ENCODE results near the gene PAF1. TPM values are rescaled to one million over a fixed set of nuclear protein-coding genes. Genes with fewer than 3 reads are reported as not detected.

The PAF1 gene
- total RNA-seq, 4 donors from 2014 or later: 30.8 to 48.3 (median 44.3) TPM

DNA sequence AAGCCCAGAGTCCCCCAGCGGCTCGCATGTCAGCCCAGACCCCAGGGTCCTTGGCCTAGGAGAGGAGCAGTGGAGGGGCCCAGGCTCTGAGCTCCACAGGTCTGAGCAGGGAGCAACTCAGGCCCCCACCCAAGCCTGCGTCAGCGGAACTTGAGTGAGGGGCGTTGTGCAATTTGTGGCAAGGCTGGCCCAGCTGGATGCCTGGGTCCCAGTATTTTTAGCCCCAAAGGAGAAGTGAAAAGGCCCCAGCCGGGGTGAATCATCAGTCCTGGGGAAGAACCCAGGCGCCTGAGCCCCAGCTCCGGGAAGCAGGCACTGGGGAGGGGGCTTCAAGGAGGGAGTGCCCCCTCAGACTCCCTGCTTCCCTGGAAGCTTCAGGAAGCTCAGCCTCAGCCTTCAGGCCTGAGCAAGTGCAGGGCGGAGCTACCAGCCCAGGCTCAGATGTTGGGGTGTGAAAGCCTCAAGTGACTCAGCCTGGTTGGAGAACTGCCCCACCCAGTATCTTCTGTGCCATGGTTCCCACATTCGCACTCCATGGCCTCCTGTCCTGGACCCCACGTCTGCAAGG is 7.5 kb upstream of the PAF1 start:
- Histone ChIP-seq H3K27me3 (no peaks in the 10 kb centered on the region), H3K27ac (peak overlapping the region; percentile 78 to 100 (median 96)), H3K4me3 (peak overlapping the region in 1 of 4 donors; percentile 21), H3K4me1 (peaks cover 0 to 70% (median 37%) of the 10 kb centered on the region in 4 donors), H3K36me3 (peaks cover 0 to 53% (median 0%) of the 10 kb centered on the region in 3 donors), H3K9me3 (no peaks in the 10 kb centered on the region)
- 73 to 80% methylated on average over 8 to 11 of the region's 11 CpGs for WGBS, 2 donors
- TF ChIP-seq, protein P1, sequence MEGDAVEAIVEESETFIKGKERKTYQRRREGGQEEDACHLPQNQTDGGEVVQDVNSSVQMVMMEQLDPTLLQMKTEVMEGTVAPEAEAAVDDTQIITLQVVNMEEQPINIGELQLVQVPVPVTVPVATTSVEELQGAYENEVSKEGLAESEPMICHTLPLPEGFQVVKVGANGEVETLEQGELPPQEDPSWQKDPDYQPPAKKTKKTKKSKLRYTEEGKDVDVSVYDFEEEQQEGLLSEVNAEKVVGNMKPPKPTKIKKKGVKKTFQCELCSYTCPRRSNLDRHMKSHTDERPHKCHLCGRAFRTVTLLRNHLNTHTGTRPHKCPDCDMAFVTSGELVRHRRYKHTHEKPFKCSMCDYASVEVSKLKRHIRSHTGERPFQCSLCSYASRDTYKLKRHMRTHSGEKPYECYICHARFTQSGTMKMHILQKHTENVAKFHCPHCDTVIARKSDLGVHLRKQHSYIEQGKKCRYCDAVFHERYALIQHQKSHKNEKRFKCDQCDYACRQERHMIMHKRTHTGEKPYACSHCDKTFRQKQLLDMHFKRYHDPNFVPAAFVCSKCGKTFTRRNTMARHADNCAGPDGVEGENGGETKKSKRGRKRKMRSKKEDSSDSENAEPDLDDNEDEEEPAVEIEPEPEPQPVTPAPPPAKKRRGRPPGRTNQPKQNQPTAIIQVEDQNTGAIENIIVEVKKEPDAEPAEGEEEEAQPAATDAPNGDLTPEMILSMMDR (IDR thresholded peaks at IDR 0.05): no peak
- TF ChIP-seq POLR2A (IDR thresholded peaks at IDR 0.05): peak in 1 of 2 donors; percentile 20
- TF ChIP-seq EP300 (IDR thresholded peaks at IDR 0.05): peak; percentile 75 to 78
- DNase-seq (ENCODE audit: low spot score in 2 of 2): peak; percentile 57 to 72

DNA sequence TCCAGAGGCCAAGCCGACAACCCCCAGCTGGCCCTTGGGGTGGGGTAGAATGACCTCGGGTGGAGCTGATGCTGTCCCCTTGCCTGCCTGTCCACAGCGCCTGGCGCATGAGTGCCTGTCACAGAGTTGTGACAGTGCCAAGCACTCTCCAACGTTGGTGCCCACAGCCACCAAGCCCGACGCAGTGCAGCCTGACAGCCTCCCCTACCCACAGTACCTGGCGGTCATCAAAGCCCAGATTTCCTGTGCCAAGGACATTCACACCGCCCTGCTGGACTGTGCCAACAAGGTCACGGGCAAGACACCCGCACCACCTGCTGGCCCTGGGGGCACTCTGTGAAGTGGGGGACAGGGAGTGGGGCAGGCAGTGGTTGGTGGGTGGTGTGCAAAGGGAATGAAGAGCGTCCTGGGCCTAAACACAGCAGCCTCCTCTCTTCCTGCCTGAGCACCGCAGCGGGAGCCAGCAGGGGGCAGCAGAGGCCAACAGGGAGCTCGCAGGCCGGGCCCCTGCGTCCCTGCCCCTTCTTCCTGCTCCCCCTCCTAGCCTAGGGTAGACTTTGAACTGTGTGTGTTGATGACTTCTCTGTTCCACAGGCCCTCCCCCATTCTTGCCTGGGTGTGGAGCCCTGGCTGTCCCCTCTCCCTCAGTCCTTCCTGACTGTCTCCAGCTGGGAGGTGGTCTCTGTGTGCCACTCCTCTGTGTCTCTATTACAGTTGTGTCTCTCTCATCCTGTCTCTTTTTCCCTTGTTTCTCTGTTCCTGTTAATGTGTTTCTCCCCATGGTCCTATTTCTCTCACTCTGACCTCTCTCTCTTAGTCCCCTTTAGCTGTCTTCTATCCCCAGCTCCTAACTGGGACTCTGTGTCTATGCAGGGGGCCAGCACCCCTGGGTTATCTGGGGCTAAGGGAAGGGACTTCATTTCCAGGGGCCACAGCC is 6.7 kb upstream of the PAF1 start:
- peaks cover 0 to 57% (median 0%) of the 10 kb centered on the region in 3 donors for H3K36me3 ChIP-seq
- peak overlapping the region in 1 of 4 donors; percentile 21 for H3K4me3 ChIP-seq
- H3K27me3 ChIP-seq: no peaks in the 10 kb centered on the region
- no peaks in the 10 kb centered on the region for H3K9me3 ChIP-seq
- WGBS, 2 donors: 7 to 23% methylated on average over 7 to 14 of the region's 17 CpGs
- DNase-seq (ENCODE audit: low spot score in 2 of 2): peak; percentile 88 to 95
- TF ChIP-seq, protein P1 (IDR thresholded peaks at IDR 0.05): peak; percentile 91 to 99 (median 97)
- TF ChIP-seq POLR2A (IDR thresholded peaks at IDR 0.05) (no peak), EP300 (IDR thresholded peaks at IDR 0.05) (peak in 1 of 2 donors; percentile 77)
- peaks cover 0 to 68% (median 34%) of the 10 kb centered on the region in 4 donors for H3K4me1 ChIP-seq
- H3K27ac ChIP-seq: peak overlapping the region; percentile 78 to 100 (median 96)

DNA sequence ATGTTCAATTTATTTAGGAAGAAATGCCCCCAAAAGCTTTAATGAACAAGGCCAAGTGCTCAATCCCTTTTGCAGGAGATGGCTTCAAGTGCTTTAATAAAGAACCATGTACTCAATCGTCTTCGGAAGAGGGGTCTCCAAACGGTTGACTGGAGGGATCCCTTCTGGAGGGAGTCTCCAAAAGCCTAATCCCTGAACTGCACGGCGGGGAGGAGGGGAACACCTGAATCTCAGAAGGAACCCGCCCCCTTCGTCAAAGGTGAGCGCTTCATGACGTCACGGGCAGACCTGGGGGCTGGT is 505 bp downstream of the PAF1 start:
- Histone ChIP-seq H3K36me3 (peaks cover 0 to 68% (median 24%) of the 10 kb centered on the region in 3 donors), H3K27me3 (no peaks in the 10 kb centered on the region), H3K9me3 (no peaks in the 10 kb centered on the region), H3K27ac (peak overlapping the region; percentile 99 to 100 (median 100)), H3K4me3 (peak overlapping the region; percentile 92 to 100 (median 98)), H3K4me1 (peaks cover 0 to 42% (median 20%) of the 10 kb centered on the region in 4 donors)
- DNase-seq (ENCODE audit: low spot score in 2 of 2): no peak
- TF ChIP-seq POLR2A (IDR thresholded peaks at IDR 0.05): no peak
- TF ChIP-seq EP300 (IDR thresholded peaks at IDR 0.05): no peak
- TF ChIP-seq, protein P1 (IDR thresholded peaks at IDR 0.05): no peak
- 0 to 1% methylated on average over 5 to 10 of the region's 10 CpGs for WGBS, 2 donors

DNA sequence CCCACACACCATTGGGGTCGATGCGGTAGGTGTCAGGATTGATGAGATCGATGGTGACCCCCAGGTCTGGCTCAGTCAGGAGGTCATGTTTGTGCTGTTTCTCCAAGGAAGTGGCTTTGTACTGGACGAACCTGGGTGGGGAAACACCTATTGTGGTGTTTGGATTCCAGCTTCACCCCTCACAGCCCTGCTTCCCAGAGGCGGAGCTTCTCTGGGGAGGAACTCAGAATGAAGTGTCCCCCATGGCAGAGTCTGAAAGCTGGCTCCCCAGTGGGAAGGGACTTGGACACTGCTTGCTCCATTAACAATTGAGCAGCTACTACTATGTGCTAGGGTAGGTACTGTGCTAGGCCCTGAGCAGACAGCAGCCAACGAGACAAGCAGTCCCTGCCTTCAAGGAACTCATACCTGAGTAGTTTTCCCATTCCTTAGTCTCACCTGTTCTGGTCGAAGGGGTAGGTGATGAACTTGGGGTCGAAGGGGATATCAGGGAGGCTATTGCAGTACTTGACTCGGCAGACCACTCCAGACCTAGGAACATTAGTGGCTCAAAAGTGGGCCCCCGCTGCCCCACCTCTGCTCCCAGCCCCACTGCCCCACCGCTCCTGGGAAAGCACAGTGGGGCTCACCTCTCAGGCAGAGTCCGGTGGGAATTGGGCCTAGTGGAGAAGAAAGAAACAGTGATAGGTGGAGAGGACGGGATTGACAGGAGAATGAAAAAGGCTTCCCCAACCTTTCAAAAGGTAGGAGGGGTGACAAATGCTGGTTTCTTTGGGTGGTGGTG is 1.1 kb downstream of the PAF1 start:
- Histone ChIP-seq H3K4me1 (peaks cover 0 to 39% (median 20%) of the 10 kb centered on the region in 4 donors), H3K36me3 (peaks cover 0 to 68% (median 24%) of the 10 kb centered on the region in 3 donors), H3K27me3 (no peaks in the 10 kb centered on the region), H3K9me3 (no peaks in the 10 kb centered on the region), H3K27ac (peak overlapping the region; percentile 99 to 100 (median 100)), H3K4me3 (peak overlapping the region; percentile 92 to 100 (median 98))
- WGBS, 2 donors: 61 to 64% methylated on average over 13 of the region's 13 CpGs
- TF ChIP-seq POLR2A (IDR thresholded peaks at IDR 0.05) (no peak), EP300 (IDR thresholded peaks at IDR 0.05) (no peak)
- TF ChIP-seq, protein P1 (IDR thresholded peaks at IDR 0.05): no peak
- DNase-seq (ENCODE audit: low spot score in 2 of 2): no peak
